ENCODE data around the gene PYURF.

The PYURF gene

GRCh38 chr4:88523325-88524129 is at the start of gene PYURF:
Gene PYURF (minus strand): TSS chr4:88523776. CDS start chr4:88523700, 76 bp downstream.
- peak; percentile 91 to 93 for DNase-seq

GRCh38 chr4:88570001-88570400 is 46.4 kb upstream of the PYURF start:
- DNase-seq: no peak

- no peak for DNase-seq
Measured at GRCh38 chr4:88567591-88567990, 44.0 kb upstream of the PYURF start.

- DNase-seq: no peak
Measured at GRCh38 chr4:88549815-88550214, 26.2 kb upstream of the PYURF start.

- DNase-seq: peak; percentile 78 to 86
Measured at GRCh38 chr4:88539322-88540068, 15.9 kb upstream of the PYURF start.

- DNase-seq: no peak
Measured at GRCh38 chr4:88537709-88538108, 14.1 kb upstream of the PYURF start.

GRCh38 chr4:88535090-88535755 is 11.6 kb upstream of the PYURF start:
- DNase-seq: peak; percentile 24 to 33

- DNase-seq: no peak
Measured at GRCh38 chr4:88533937-88534750, 10.6 kb upstream of the PYURF start.

- no peak for DNase-seq
Measured at GRCh38 chr4:88533088-88533790, 9.7 kb upstream of the PYURF start.

GRCh38 chr4:88531549-88531948 is 8.0 kb upstream of the PYURF start:
- no peak for DNase-seq

GRCh38 chr4:88528861-88529260 is 5.3 kb upstream of the PYURF start:
- DNase-seq: no peak

- DNase-seq: no peak
Measured at GRCh38 chr4:88527787-88528186, 4.2 kb upstream of the PYURF start.

- DNase-seq: no peak
Measured at GRCh38 chr4:88526221-88526815, 2.7 kb upstream of the PYURF start.

- DNase-seq: no peak
Measured at GRCh38 chr4:88524171-88524570, 595 bp upstream of the PYURF start.

- DNase-seq: peak; percentile 54 to 59
Measured at GRCh38 chr4:88522702-88523324, 763 bp downstream of the PYURF start.

GRCh38 chr4:88518911-88519310 is 4.7 kb downstream of the PYURF start:
- DNase-seq: no peak

- no peak for DNase-seq
Measured at GRCh38 chr4:88517825-88518224, 5.8 kb downstream of the PYURF start.

GRCh38 chr4:88516746-88517145 is 6.8 kb downstream of the PYURF start:
- DNase-seq: no peak

- no peak for DNase-seq
Measured at GRCh38 chr4:88514557-88515511, 8.7 kb downstream of the PYURF start.

GRCh38 chr4:88511236-88511635 is 12.3 kb downstream of the PYURF start:
- DNase-seq: no peak

Measured in activated CD4-positive, alpha-beta T cell treated with anti-CD3 and anti-CD28 coated beads, Interleukin-2, amount 50 U/mL, for 48 hours (primary cell).